ENCODE results near the gene SETD5.

The SETD5 gene

DNA sequence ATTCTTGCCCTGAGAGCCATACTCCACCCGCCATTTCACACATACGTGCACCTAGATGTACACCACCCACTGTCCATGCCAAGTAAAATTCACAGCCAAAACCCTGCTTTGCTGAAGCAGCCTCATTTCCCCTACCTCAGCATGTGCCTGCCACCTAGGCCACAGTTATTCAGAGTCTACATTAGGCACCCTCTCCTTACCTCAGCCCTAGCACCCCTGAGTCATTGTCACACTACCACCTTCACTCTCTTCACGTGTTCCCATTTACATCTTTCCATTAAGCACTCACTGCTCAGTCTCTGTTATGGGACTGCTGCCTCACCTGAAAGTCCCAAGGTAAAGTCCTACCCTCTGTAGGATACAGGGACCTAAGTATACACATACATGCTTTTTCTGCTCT is 70.0 kb downstream of the SETD5 start:
- TF ChIP-seq, protein P1, sequence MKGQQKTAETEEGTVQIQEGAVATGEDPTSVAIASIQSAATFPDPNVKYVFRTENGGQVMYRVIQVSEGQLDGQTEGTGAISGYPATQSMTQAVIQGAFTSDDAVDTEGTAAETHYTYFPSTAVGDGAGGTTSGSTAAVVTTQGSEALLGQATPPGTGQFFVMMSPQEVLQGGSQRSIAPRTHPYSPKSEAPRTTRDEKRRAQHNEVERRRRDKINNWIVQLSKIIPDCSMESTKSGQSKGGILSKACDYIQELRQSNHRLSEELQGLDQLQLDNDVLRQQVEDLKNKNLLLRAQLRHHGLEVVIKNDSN (IDR thresholded peaks at IDR 0.05) = no peak
- TF ChIP-seq REST (IDR thresholded peaks at IDR 0.05; ENCODE audit: low read depth) (no peak), TCF12 (IDR thresholded peaks at IDR 0.05; ENCODE audit: low read depth) (no peak), CREB1 (IDR thresholded peaks at IDR 0.05; ENCODE audit: low read depth) (no peak), TEAD4 (IDR thresholded peaks at IDR 0.05) (no peak), NFIC (IDR thresholded peaks at IDR 0.05) (no peak), RAD21 (IDR thresholded peaks at IDR 0.05; ENCODE audit: low read depth) (no peak), FOXM1 (IDR thresholded peaks at IDR 0.05; ENCODE audit: borderline replicate concordance, low read depth) (no peak), CEBPB (IDR thresholded peaks at IDR 0.05) (no peak), EGR1 (IDR thresholded peaks at IDR 0.05) (no peak), ZBTB7A (IDR thresholded peaks at IDR 0.05; ENCODE audit: low read depth) (no peak), TAF1 (IDR thresholded peaks at IDR 0.05; ENCODE audit: low read depth) (no peak), EP300 (IDR thresholded peaks at IDR 0.05; ENCODE audit: borderline replicate concordance) (no peak), YY1 (IDR thresholded peaks at IDR 0.05; ENCODE audit: low read depth) (no peak)
- TF ChIP-seq, protein P2, sequence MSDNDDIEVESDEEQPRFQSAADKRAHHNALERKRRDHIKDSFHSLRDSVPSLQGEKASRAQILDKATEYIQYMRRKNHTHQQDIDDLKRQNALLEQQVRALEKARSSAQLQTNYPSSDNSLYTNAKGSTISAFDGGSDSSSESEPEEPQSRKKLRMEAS (IDR thresholded peaks at IDR 0.05) = no peak

DNA sequence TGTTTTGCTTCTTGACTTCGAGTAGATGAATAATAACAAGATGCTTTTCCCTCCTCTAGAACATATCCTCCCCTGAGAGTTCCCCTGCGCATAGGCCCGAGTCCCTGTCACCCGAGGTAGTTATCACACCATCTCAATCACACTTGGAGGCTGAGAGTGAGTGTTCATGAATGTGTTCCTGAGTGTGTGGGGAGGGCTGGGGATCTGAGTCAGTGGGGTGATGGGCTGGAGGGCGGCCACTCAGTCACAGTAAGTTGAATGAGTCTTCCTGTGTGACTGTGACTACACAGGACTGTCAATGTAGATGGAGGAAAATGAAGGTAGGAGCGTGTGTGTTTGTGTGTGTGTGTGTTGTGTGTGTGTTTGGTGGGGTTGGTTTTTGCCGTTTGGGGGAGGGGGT is 71.0 kb downstream of the SETD5 start:
- TF ChIP-seq, protein P1 (IDR thresholded peaks at IDR 0.05) = no peak
- TF ChIP-seq CREB1 (IDR thresholded peaks at IDR 0.05; ENCODE audit: low read depth) (no peak), ZBTB7A (IDR thresholded peaks at IDR 0.05; ENCODE audit: low read depth) (no peak), NFIC (IDR thresholded peaks at IDR 0.05) (no peak), FOXM1 (IDR thresholded peaks at IDR 0.05; ENCODE audit: borderline replicate concordance, low read depth) (no peak), YY1 (IDR thresholded peaks at IDR 0.05; ENCODE audit: low read depth) (no peak), TAF1 (IDR thresholded peaks at IDR 0.05; ENCODE audit: low read depth) (no peak), CEBPB (IDR thresholded peaks at IDR 0.05) (no peak)

DNA sequence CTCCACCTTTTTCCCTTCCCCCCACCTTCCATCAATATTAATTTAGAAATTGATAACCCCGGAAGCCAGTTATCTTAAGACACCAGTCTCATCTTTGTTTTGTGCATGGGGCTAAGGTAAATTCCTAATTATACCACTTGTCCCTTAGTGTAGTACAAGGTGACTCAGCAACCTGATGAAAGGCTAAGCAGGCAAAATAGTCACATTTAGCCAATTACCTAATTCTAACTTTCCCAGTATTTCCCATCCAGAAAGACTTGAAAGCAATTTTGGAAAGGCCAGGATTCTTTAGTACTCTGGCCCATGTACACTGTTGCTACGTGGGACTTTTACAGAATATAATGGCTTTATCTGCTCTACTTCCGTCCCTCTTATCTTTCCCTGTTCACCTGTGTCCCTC is 72.6 kb downstream of the SETD5 start:
- TF ChIP-seq, protein P2 (IDR thresholded peaks at IDR 0.05) = no peak
- no peak for TF ChIP-seq CEBPB (IDR thresholded peaks at IDR 0.05)
- no peak for TF ChIP-seq YY1 (IDR thresholded peaks at IDR 0.05; ENCODE audit: low read depth)
- TF ChIP-seq TEAD4 (IDR thresholded peaks at IDR 0.05) = no peak
- TF ChIP-seq, protein P1 (IDR thresholded peaks at IDR 0.05) = no peak
- TF ChIP-seq EP300 (IDR thresholded peaks at IDR 0.05; ENCODE audit: borderline replicate concordance) = no peak
- no peak for TF ChIP-seq ZBTB7A (IDR thresholded peaks at IDR 0.05; ENCODE audit: low read depth)
- no peak for TF ChIP-seq RAD21 (IDR thresholded peaks at IDR 0.05; ENCODE audit: low read depth)
- TF ChIP-seq NFIC (IDR thresholded peaks at IDR 0.05) = no peak
- no peak for TF ChIP-seq TCF12 (IDR thresholded peaks at IDR 0.05; ENCODE audit: low read depth)
- TF ChIP-seq REST (IDR thresholded peaks at IDR 0.05; ENCODE audit: low read depth) = no peak
- TF ChIP-seq TAF1 (IDR thresholded peaks at IDR 0.05; ENCODE audit: low read depth) = no peak
- no peak for TF ChIP-seq CREB1 (IDR thresholded peaks at IDR 0.05; ENCODE audit: low read depth)
- no peak for TF ChIP-seq FOXM1 (IDR thresholded peaks at IDR 0.05; ENCODE audit: borderline replicate concordance, low read depth)
- no peak for TF ChIP-seq EGR1 (IDR thresholded peaks at IDR 0.05)

DNA sequence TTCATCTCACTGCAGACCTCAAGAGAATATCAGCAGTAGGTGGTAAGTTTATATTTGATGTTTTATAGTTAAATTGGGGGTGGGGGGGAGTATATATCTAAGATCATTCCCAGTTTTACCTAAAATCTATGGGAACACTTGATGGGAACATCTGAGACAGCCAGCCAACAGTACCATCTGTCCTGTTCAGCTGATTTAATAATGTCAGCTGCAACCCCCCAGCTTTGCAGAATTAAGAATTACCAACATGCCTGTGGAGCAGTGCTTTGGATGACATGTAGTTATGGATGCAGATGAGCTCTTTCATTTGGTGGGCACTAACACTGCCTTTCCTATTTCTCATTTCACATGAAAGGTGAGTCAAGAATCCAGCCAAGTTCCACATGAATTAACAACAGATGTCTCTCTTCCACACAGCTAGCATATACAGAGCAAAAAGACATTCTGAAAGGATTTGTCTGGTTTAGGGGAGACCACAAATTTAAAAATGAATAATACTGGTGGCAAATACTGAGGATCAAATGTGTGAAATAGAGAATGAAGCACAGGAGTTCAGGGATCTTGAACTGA is 76.2 kb downstream of the SETD5 start:
- TF ChIP-seq TEAD4 (IDR thresholded peaks at IDR 0.05) (no peak), REST (IDR thresholded peaks at IDR 0.05; ENCODE audit: low read depth) (no peak), YY1 (IDR thresholded peaks at IDR 0.05; ENCODE audit: low read depth) (no peak), FOXM1 (IDR thresholded peaks at IDR 0.05; ENCODE audit: borderline replicate concordance, low read depth) (no peak), NFIC (IDR thresholded peaks at IDR 0.05) (no peak), EP300 (IDR thresholded peaks at IDR 0.05; ENCODE audit: borderline replicate concordance) (no peak), ZBTB7A (IDR thresholded peaks at IDR 0.05; ENCODE audit: low read depth) (no peak)
- TF ChIP-seq, protein P2 (IDR thresholded peaks at IDR 0.05) = no peak
